GM12878 (cell line): ENCODE results near the gene EIF4H. TPM values are rescaled to one million over a fixed set of nuclear protein-coding genes. Genes with fewer than 3 reads are reported as not detected.
A peak's percentile ranks its signal among the peaks of the same experiment; 100 is the strongest.

ENCODE experiments used
- ATAC-seq: fragments of 200-7000 bp; cut with Tn5 transposase; 3 replicates; pipeline ENCODE4 v1.9.1; 2020; ENCODE audit warnings: mild to moderate bottlenecking, moderate library complexity
- BruUV-seq: library from RNA; stranded (reverse); fragments of 400-500 nt; replicated peaks from 2 replicates; lab custom pipeline; 2021; lab: Mats Ljungman, UMichigan
- CTCF ChIA-PET: fragments of 300-600 bp; sonication (Branson Sonifier 250); formaldehyde crosslinking; extraction: SDS; loops from one replicate; lab custom pipeline; 2021; ENCODE audit warnings: inconsistent platforms; lab: Yijun Ruan, JAX
- POLR2A ChIA-PET: fragments of 350-600 bp; formaldehyde crosslinking; extraction: SDS; loops from one replicate; lab custom pipeline; 2021; ENCODE audit warnings: inconsistent platforms; lab: Charles Lee
- RAD21 ChIA-PET: fragments of 300-600 bp; sonication (Branson Sonifier 250); formaldehyde crosslinking; loops from one replicate; lab custom pipeline; 2023; ENCODE audit warnings: antibody characterized with exemption; ENCODE audit not compliant: unreplicated experiment; lab: Charles Lee
- SMC1A ChIA-PET: fragments of 300-600 bp; sonication (Branson Sonifier 250); formaldehyde crosslinking; loops from one replicate; lab custom pipeline; 2023; ENCODE audit not compliant: unreplicated experiment, uncharacterized antibody; lab: Charles Lee
- DNase-seq: peaks from one replicate; pipeline ENCODE4 v3.0.0-alpha.2; 2011; ENCODE audit warnings: low read depth, low spot score
- FAIRE-seq: peaks from 3 replicates; lab custom pipeline; 2011; peaks lifted over from hg19 to GRCh38; lab: Jason Lieb, UNC
- H2AFZ ChIP-seq: 2 replicates; pipeline ENCODE4 v1.6.0; 2011; ENCODE audit warnings: low read depth, low read length, control low read depth; ENCODE audit not compliant: control insufficient read depth
- H3K27ac ChIP-seq: 2 replicates; pipeline ENCODE4 v1.5.1; 2011; ENCODE audit warnings: control low read depth; ENCODE audit not compliant: control insufficient read depth, insufficient read depth
- H3K27me3 ChIP-seq, 2 experiments: replicated peaks in 1 of 2; 2 replicates each; pipeline versions ENCODE4 v1.6.0 to v1.6.1; 2011; ENCODE audit warnings: low read length in 1 of 2; ENCODE audit not compliant: control insufficient read depth in 2 of 2, insufficient read depth in 2 of 2
- H3K36me3 ChIP-seq, 2 experiments: 2 replicates each; pipeline ENCODE4 v1.5.1; 2011; ENCODE audit warnings: low read length in 1 of 2; ENCODE audit not compliant: control insufficient read depth in 2 of 2, insufficient read depth in 2 of 2
- H3K4me1 ChIP-seq: 2 replicates; pipeline ENCODE4 v1.6.1; 2011; ENCODE audit warnings: mild to moderate bottlenecking, low read length, moderate library complexity, mixed read lengths; ENCODE audit not compliant: control insufficient read depth, insufficient read depth
- H3K4me2 ChIP-seq: 2 replicates; pipeline ENCODE4 v1.6.0; 2011; ENCODE audit warnings: control low read depth; ENCODE audit not compliant: control insufficient read depth, insufficient read depth
- H3K4me3 ChIP-seq: fragments of 200-600 bp; sonication (generic); 2 replicates; pipeline ENCODE4 v1.5.1; 2016
- H3K79me2 ChIP-seq: 2 replicates; pipeline ENCODE4 v1.6.0; 2011; ENCODE audit warnings: low read length; ENCODE audit not compliant: control insufficient read depth, insufficient read depth
- H3K9ac ChIP-seq: 2 replicates; pipeline ENCODE4 v1.8.0; 2011; ENCODE audit warnings: low read length, control low read depth, mixed read lengths; ENCODE audit not compliant: control insufficient read depth, insufficient read depth
- H3K9me3 ChIP-seq: replicated peaks from 3 replicates; pipeline ENCODE4 v1.5.1; 2011; ENCODE audit warnings: mild to moderate bottlenecking, low read length; ENCODE audit not compliant: control insufficient read depth, insufficient read depth
- H4K20me1 ChIP-seq: 2 replicates; pipeline ENCODE4 v1.6.0; 2011; ENCODE audit not compliant: control insufficient read depth, insufficient read depth
- ATF2 ChIP-seq: IDR thresholded peaks from 2 replicates; pipeline ENCODE4 v1.6.1; 2012; ENCODE audit warnings: low read length, inconsistent platforms
- BCL11A ChIP-seq: IDR thresholded peaks from 2 replicates; pipeline ENCODE4 v1.6.1; 2011; ENCODE audit warnings: low read depth, low read length
- CREB1 ChIP-seq: IDR thresholded peaks from 2 replicates; pipeline ENCODE4 v1.6.1; 2012; ENCODE audit warnings: low read depth, mild to moderate bottlenecking, inconsistent platforms
- PBX3 ChIP-seq: IDR thresholded peaks from 2 replicates; pipeline ENCODE4 v1.6.1; 2011; ENCODE audit warnings: mild to moderate bottlenecking, low read depth, low read length, moderate library complexity; ENCODE audit not compliant: insufficient replicate concordance
- PML ChIP-seq: IDR thresholded peaks from 2 replicates; pipeline ENCODE4 v1.6.1; 2012; ENCODE audit warnings: low read length, inconsistent platforms
- POLR2A ChIP-seq: IDR thresholded peaks from 2 replicates; pipeline ENCODE4 v1.6.1; 2011; ENCODE audit warnings: low read depth, mild to moderate bottlenecking, low read length
- SMAD5 ChIP-seq: IDR thresholded peaks from 2 replicates; pipeline ENCODE4 v1.6.1; 2016; ENCODE audit warnings: antibody characterized with exemption, low read depth
- WGBS: methylation state at CpG from one replicate; pipeline ENCODE4 v1.1.6; 2016; ENCODE audit warnings: low lambda C conversion rate; ENCODE audit not compliant: insufficient replicate concordance, insufficient coverage; ENCODE audit errors: missing lambda C conversion rate; 5-methylcytosine and 5-hydroxymethylcytosine counted together
- in situ Hi-C: fragments of 300-500 bp; cut with MboI; formaldehyde crosslinking; loops from 9 replicates; pipeline ENCODE4 v1.14.3; 2018; ENCODE audit warnings: mixed read lengths
- intact Hi-C: fragments of 100-400 bp; cut with micrococcal nuclease; formaldehyde crosslinking; loops from one replicate; pipeline ENCODE4 v1.14.2; 2022; ENCODE audit not compliant: unreplicated experiment
- polyA plus RNA-seq, 11 experiments: library from polyadenylated mRNA; depleted of rRNA in 4 of 11; unstranded in 6 of 11; stranded (reverse) in 5 of 11; fragments of >200 nt; fragmentation: Nextera tagmentation in 4 of 11; fragmentation: Illumina TruSeq in 1 of 11; extraction: Ambion mirVana in 4 of 11; extraction: Trizol in 1 of 11; gene quantifications; 1 replicate in 1 of 11; 2 replicates in 10 of 11; pipeline versions ENCODE4 v1.2.1 to v1.2.3, GENCODE V29; 2011 to 2016; ENCODE audit warnings: inconsistent platforms in 2 of 11, missing spikeins in 2 of 11, low read depth in 1 of 11
- total RNA-seq, 4 experiments: library from RNA; depleted of rRNA in 3 of 4; stranded (reverse); fragments of >200 nt in 3 of 4; fragmentation: Illumina TruSeq in 1 of 4; extraction: Trizol in 1 of 4; gene quantifications; 2 replicates each; pipeline versions ENCODE4 v1.2.1 to v1.2.3, GENCODE V29; 2013 to 2021

EIF4H gene
- total and polyA plus RNA-seq, 10 of the 15 experiments (the other 5 are each of a cell fraction or from before 2014, with no cell fraction given) = 9.9 to 443 (median 258) TPM

- no TSS peak for BruUV-seq
- Histone ChIP-seq H3K79me2 (peaks cover 10% of the 10 kb centered on the region), H3K9ac (no peak overlapping the region), H3K27ac (no peak overlapping the region), H4K20me1 (no peaks in the 10 kb centered on the region), H3K36me3 (peaks cover 33 to 42% of the 10 kb centered on the region in 2 experiments), H2AFZ (no peak overlapping the region), H3K4me2 (no peak overlapping the region), H3K27me3 (no peaks in the 10 kb centered on the region), H3K4me3 (no peak overlapping the region), H3K4me1 (peaks cover 15% of the 10 kb centered on the region), H3K9me3 (no peaks in the 10 kb centered on the region; the same call in 2 of the 3 replicates)
- in situ Hi-C loops = no loop called here
- DNase-seq = no peak
- ChIA-PET SMC1A (interaction anchor here (0.6 to 1.4 kb wide), 4 partner anchors 11 to 51 kb away, joined by 3 read pairs; no protein-coding TSS in a partner anchor), POLR2A (interaction anchor here (0.8 to 0.9 kb wide), 2 partner anchors 17 to 72 kb away, joined by 3 to 4 read pairs; no protein-coding TSS in a partner anchor), RAD21 (no interaction called here), CTCF (interaction anchor here (1.3 kb wide), 1 partner anchor 17 kb away, joined by 7 read pairs; no protein-coding TSS in a partner anchor)
- TF ChIP-seq POLR2A (peak; percentile 57), PML (peak; percentile 47; the same call in 1 of the 2 replicates), PBX3 (no peak), SMAD5 (0 out of 2 replicates have a peak, but pooled peaks have one; percentile 52), CREB1 (0 out of 2 replicates have a peak, but pooled peaks have one; percentile 9), ATF2 (0 out of 2 replicates have a peak, but pooled peaks have one; percentile 32), BCL11A (no peak)
- WGBS = 86% methylated on average over 17 of the region's 17 CpGs
- no peak for FAIRE-seq
- intact Hi-C loops = no loop called here
- no peak for ATAC-seq
These were observed 48.9 kb downstream of the EIF4H start for GRCh38 chr7:74222851-74223710.
